Type B pancreatic cell (in vitro differentiated cells): ENCODE measurements around the gene DIPK1B. TPM values are rescaled to one million over a fixed set of nuclear protein-coding genes. Genes with fewer than 3 reads are reported as not detected.

ENCODE experiments used
- DNase-seq: peaks from one replicate; pipeline ENCODE4 v3.0.0; 2021; ENCODE audit warnings: mixed read lengths; ENCODE audit not compliant: unreplicated experiment; ENCODE audit errors: extremely low spot score
- H3K27ac Mint-ChIP-seq: 2 replicates; pipeline ENCODE4 v1.8.0; 2021; ENCODE audit warnings: mild to moderate bottlenecking, mixed read lengths
- H3K27me3 Mint-ChIP-seq: 2 replicates; pipeline ENCODE4 v1.8.0; 2021; ENCODE audit warnings: mixed read lengths
- H3K36me3 Mint-ChIP-seq: 2 replicates; pipeline ENCODE4 v1.8.0; 2021; ENCODE audit warnings: mixed read lengths
- H3K4me1 Mint-ChIP-seq: one replicate; pipeline ENCODE4 v1.8.0; 2021; ENCODE audit warnings: mixed read lengths; ENCODE audit not compliant: unreplicated experiment
- H3K4me3 Mint-ChIP-seq: 2 replicates; pipeline ENCODE4 v1.8.0; 2021; ENCODE audit warnings: mild to moderate bottlenecking, mixed read lengths
- H3K9me3 Mint-ChIP-seq: 2 replicates; pipeline ENCODE4 v1.8.0; 2021; ENCODE audit warnings: mixed read lengths
- CTCF ChIP-seq: fragments of 200-600 bp; sonication (generic); conservative IDR thresholded peaks from 2 replicates; pipeline ENCODE4 v1.5.0; 2021; ENCODE audit warnings: antibody characterized with exemption, mild to moderate bottlenecking
- total RNA-seq: library from RNA; stranded (reverse); gene quantifications from 2 replicates; pipeline ENCODE4 v1.2.1, GENCODE V29; 2021; ENCODE audit warnings: low replicate concordance

DIPK1B gene
- total RNA-seq, 1 donor from 2014 or later = 48.7 TPM

GRCh38 chr9:136739509-136739908, 27.1 kb downstream of the DIPK1B start:
- no peak for DNase-seq
- peaks cover 3% of the 10 kb centered on the region for H3K27me3 Mint-ChIP-seq
- no peak overlapping the region for H3K4me3 Mint-ChIP-seq
- no peak overlapping the region for H3K27ac Mint-ChIP-seq
- no peak for TF ChIP-seq CTCF
- no peaks in the 10 kb centered on the region for H3K36me3 Mint-ChIP-seq
- no peaks in the 10 kb centered on the region for H3K9me3 Mint-ChIP-seq
- no peaks in the 10 kb centered on the region for H3K4me1 Mint-ChIP-seq

DNA sequence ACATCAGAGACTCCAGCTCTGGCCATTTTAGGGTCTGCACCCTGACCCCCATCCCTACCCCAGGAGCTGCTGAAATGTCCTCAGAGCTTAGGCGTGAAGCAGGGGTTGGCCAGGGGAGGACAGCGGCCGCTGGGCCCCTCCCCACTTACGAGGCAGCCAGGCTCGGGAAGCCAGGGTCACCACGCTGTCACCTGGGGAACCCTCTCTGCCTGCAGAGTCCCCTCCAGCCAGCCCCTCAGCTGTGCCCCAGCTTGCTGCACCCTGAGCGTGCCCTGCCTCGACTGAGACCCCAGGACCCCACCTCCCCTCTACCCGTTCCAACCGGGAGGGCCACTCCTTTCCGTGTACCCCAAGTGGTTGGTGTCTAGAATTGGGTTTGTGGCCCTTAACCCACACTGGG, 27.7 kb downstream of the DIPK1B start:
- TF ChIP-seq CTCF = no peak
- H3K27ac Mint-ChIP-seq = no peak overlapping the region
- H3K27me3 Mint-ChIP-seq = peaks cover 3% of the 10 kb centered on the region
- no peaks in the 10 kb centered on the region for H3K9me3 Mint-ChIP-seq
- no peak overlapping the region for H3K4me3 Mint-ChIP-seq
- no peak for DNase-seq
- no peaks in the 10 kb centered on the region for H3K4me1 Mint-ChIP-seq
- no peaks in the 10 kb centered on the region for H3K36me3 Mint-ChIP-seq

DNA sequence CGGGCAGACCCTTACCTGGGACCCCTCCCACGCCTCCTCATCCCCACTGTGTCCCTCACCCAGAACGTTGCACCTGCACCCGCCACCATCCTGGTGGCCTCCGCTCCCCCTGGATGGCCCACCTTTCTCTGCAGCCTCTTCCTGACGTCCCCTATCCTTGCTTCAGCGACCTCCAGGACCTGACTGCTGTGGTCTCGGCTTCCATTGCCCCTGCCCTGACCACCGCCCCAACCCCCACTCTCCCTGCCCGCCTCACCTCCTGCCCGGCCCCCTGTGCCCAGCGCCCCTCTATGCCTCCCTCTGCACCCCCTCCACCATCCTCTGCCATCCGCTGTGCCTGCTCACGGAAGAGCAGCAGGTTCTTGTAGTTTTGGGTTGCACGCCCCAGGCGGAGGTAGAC, 28.1 kb downstream of the DIPK1B start:
- no peak overlapping the region for H3K27ac Mint-ChIP-seq
- no peaks in the 10 kb centered on the region for H3K9me3 Mint-ChIP-seq
- H3K4me1 Mint-ChIP-seq = no peaks in the 10 kb centered on the region
- peaks cover 3% of the 10 kb centered on the region for H3K27me3 Mint-ChIP-seq
- DNase-seq = no peak
- no peak overlapping the region for H3K4me3 Mint-ChIP-seq
- no peak for TF ChIP-seq CTCF
- no peaks in the 10 kb centered on the region for H3K36me3 Mint-ChIP-seq

GRCh38 chr9:136740971-136741882, 28.9 kb downstream of the DIPK1B start:
- Mint-ChIP-seq H3K27me3 (peaks cover 3% of the 10 kb centered on the region), H3K36me3 (no peaks in the 10 kb centered on the region), H3K27ac (no peak overlapping the region), H3K4me3 (no peak overlapping the region), H3K9me3 (no peaks in the 10 kb centered on the region), H3K4me1 (no peaks in the 10 kb centered on the region)
- TF ChIP-seq CTCF = no peak
- DNase-seq = no peak

DNA sequence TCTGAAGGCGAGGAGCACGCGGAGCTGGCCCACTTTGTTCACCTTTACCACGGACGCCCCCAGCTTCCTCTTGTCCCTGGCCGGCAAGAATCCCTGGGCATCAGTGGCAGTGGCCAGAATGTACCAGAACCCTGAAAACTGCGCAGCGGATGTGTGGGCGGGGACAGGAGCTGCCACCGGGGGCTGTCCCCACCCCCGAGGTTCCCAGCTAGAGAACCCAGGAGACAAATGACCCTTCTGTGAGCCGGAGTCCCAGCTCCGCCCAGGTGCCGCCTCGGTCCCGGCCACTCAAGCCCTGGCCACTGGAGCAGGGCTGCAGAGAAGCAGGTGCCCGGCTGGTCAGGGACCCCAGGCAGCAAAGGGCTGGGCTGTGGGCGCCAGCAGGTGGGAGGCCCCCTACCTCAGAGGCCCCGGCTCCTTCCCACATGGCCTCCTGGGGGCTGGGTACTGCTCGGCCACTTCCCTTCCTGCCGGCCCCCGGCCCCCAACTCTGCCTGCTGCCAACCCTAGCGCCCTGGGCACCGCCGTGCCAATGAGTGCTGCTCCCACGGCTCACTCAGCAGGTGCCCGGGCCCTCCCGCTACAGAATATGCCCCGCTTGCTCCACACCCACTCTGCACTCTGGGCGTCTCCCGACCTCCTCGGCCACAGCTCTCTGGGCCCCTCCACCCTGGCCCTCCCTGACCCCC, 29.7 kb downstream of the DIPK1B start:
- H3K27me3 Mint-ChIP-seq = peaks cover 3% of the 10 kb centered on the region
- TF ChIP-seq CTCF = no peak
- no peaks in the 10 kb centered on the region for H3K4me1 Mint-ChIP-seq
- H3K36me3 Mint-ChIP-seq = no peaks in the 10 kb centered on the region
- no peak for DNase-seq
- no peak overlapping the region for H3K27ac Mint-ChIP-seq
- no peak overlapping the region for H3K4me3 Mint-ChIP-seq
- H3K9me3 Mint-ChIP-seq = no peaks in the 10 kb centered on the region
